ENCODE measurements around the gene SHB.
"Not testable (repeated sequence)": the region's sequence is repeated elsewhere in the genome, so short reads cannot be mapped to it uniquely, and the experiment has no call there.

Gene SHB

GRCh38 chr9:37899041-37899440 lies 170.0 kb downstream of the SHB start:
- no peak overlapping the region for H2BK15ac ChIP-seq (replicated peaks; ENCODE audit: low read depth)
- no peak overlapping the region for H3K27ac ChIP-seq (ENCODE audit: low read depth, low read length)
- H4K5ac ChIP-seq (ENCODE audit: low read length), result no peak overlapping the region
- no peaks in the 10 kb centered on the region for H3K4me1 ChIP-seq (ENCODE audit: control insufficient read depth, low read depth, low read length)
- H3K36me3 ChIP-seq (ENCODE audit: control insufficient read depth, insufficient read depth, low read length), result no peaks in the 10 kb centered on the region
- no peak overlapping the region for H3K4me3 ChIP-seq (ENCODE audit: low read length)
- no peak overlapping the region for H3K4ac ChIP-seq (ENCODE audit: low read depth, low read length)
- H2BK5ac ChIP-seq (ENCODE audit: low read length), result no peak overlapping the region
- no peak overlapping the region for H2AK5ac ChIP-seq (ENCODE audit: low read length)
- DNase-seq, result no peak
- no peak overlapping the region for H3K18ac ChIP-seq (ENCODE audit: low read length)
- H3K79me1 ChIP-seq (ENCODE audit: low read length), result no peaks in the 10 kb centered on the region
- H4K8ac ChIP-seq (ENCODE audit: low read depth, low read length), result no peak overlapping the region
- H3K27me3 ChIP-seq (ENCODE audit: insufficient read depth, low read length, poor library complexity), result no peaks in the 10 kb centered on the region
- H3K23ac ChIP-seq (ENCODE audit: low read length), result no peak overlapping the region
- no peaks in the 10 kb centered on the region for H3K79me2 ChIP-seq (ENCODE audit: control insufficient read depth, insufficient read depth, low read length)
- H3K9ac ChIP-seq (ENCODE audit: low read length), result no peak overlapping the region
- H3K4me2 ChIP-seq (ENCODE audit: low read length), result no peak overlapping the region
- no peak overlapping the region for H2BK120ac ChIP-seq (ENCODE audit: low read depth, low read length)
- H3K56ac ChIP-seq (ENCODE audit: low read length), result no peak overlapping the region
- WGBS (ENCODE audit: extremely low coverage, insufficient coverage, low lambda C conversion rate), result no CpG with 5 or more reads among the region's 2 CpGs

GRCh38 chr9:37897665-37898064 lies 171.4 kb downstream of the SHB start:
- no peak for DNase-seq
- peaks cover 1% of the 10 kb centered on the region for H3K36me3 ChIP-seq (ENCODE audit: control insufficient read depth, insufficient read depth, low read length)

GRCh38 chr9:37892063-37892462 lies 177.0 kb downstream of the SHB start:
- H2BK15ac ChIP-seq (replicated peaks; ENCODE audit: low read depth), result no peak overlapping the region
- no peak overlapping the region for H2BK120ac ChIP-seq (ENCODE audit: low read depth, low read length)
- WGBS (ENCODE audit: extremely low coverage, insufficient coverage, low lambda C conversion rate), result 100% methylated on average over 2 of the region's 8 CpGs
- no peak overlapping the region for H3K18ac ChIP-seq (ENCODE audit: low read length)
- H2BK5ac ChIP-seq (ENCODE audit: low read length), result no peak overlapping the region
- H3K4me3 ChIP-seq (ENCODE audit: low read length), result no peak overlapping the region
- peaks cover 1% of the 10 kb centered on the region for H3K36me3 ChIP-seq (ENCODE audit: control insufficient read depth, insufficient read depth, low read length)
- H3K27ac ChIP-seq (ENCODE audit: low read depth, low read length), result no peak overlapping the region
- H3K4me1 ChIP-seq (ENCODE audit: control insufficient read depth, low read depth, low read length), result no peaks in the 10 kb centered on the region
- no peak overlapping the region for H2AK5ac ChIP-seq (ENCODE audit: low read length)
- no peaks in the 10 kb centered on the region for H3K27me3 ChIP-seq (ENCODE audit: insufficient read depth, low read length, poor library complexity)
- H3K9ac ChIP-seq (ENCODE audit: low read length), result no peak overlapping the region
- no peak overlapping the region for H4K8ac ChIP-seq (ENCODE audit: low read depth, low read length)
- H4K5ac ChIP-seq (ENCODE audit: low read length), result no peak overlapping the region
- H3K79me2 ChIP-seq (ENCODE audit: control insufficient read depth, insufficient read depth, low read length), result no peaks in the 10 kb centered on the region
- H3K4me2 ChIP-seq (ENCODE audit: low read length), result no peak overlapping the region
- H3K79me1 ChIP-seq (ENCODE audit: low read length), result no peaks in the 10 kb centered on the region
- H3K23ac ChIP-seq (ENCODE audit: low read length), result no peak overlapping the region
- no peak overlapping the region for H3K56ac ChIP-seq (ENCODE audit: low read length)
- no peak overlapping the region for H3K4ac ChIP-seq (ENCODE audit: low read depth, low read length)
- no peak for DNase-seq

More at GRCh38 chr9:37897665-37898064, 171.4 kb downstream of the SHB start:
- H3K27me3 ChIP-seq (ENCODE audit: insufficient read depth, low read length, poor library complexity), result no peaks in the 10 kb centered on the region
- no peak overlapping the region for H3K56ac ChIP-seq (ENCODE audit: low read length)
- H3K79me1 ChIP-seq (ENCODE audit: low read length), result no peaks in the 10 kb centered on the region
- H3K9ac ChIP-seq (ENCODE audit: low read length), result no peak overlapping the region
- H3K27ac ChIP-seq (ENCODE audit: low read depth, low read length), result no peak overlapping the region
- H4K8ac ChIP-seq (ENCODE audit: low read depth, low read length), result no peak overlapping the region
- H2BK15ac ChIP-seq (replicated peaks; ENCODE audit: low read depth), result no peak overlapping the region
- H2BK120ac ChIP-seq (ENCODE audit: low read depth, low read length), result no peak overlapping the region
- no peaks in the 10 kb centered on the region for H3K79me2 ChIP-seq (ENCODE audit: control insufficient read depth, insufficient read depth, low read length)
- no CpG with 5 or more reads among the region's 2 CpGs for WGBS (ENCODE audit: extremely low coverage, insufficient coverage, low lambda C conversion rate)
- H3K4me1 ChIP-seq (ENCODE audit: control insufficient read depth, low read depth, low read length), result no peaks in the 10 kb centered on the region
- H2AK5ac ChIP-seq (ENCODE audit: low read length), result no peak overlapping the region
- no peak overlapping the region for H3K4me2 ChIP-seq (ENCODE audit: low read length)
- no peak overlapping the region for H2BK5ac ChIP-seq (ENCODE audit: low read length)
- H3K18ac ChIP-seq (ENCODE audit: low read length), result no peak overlapping the region
- no peak overlapping the region for H4K5ac ChIP-seq (ENCODE audit: low read length)
- H3K4ac ChIP-seq (ENCODE audit: low read depth, low read length), result no peak overlapping the region
- no peak overlapping the region for H3K4me3 ChIP-seq (ENCODE audit: low read length)
- no peak overlapping the region for H3K23ac ChIP-seq (ENCODE audit: low read length)

GRCh38 chr9:37891042-37891441 lies 178.0 kb downstream of the SHB start:
- H2AK5ac ChIP-seq (ENCODE audit: low read length); H4K8ac ChIP-seq (ENCODE audit: low read depth, low read length); H3K36me3 ChIP-seq (ENCODE audit: control insufficient read depth, insufficient read depth, low read length); H3K79me1 ChIP-seq (ENCODE audit: low read length); H3K79me2 ChIP-seq (ENCODE audit: control insufficient read depth, insufficient read depth, low read length); DNase-seq; H3K18ac ChIP-seq (ENCODE audit: low read length); H3K4me2 ChIP-seq (ENCODE audit: low read length); H3K4me3 ChIP-seq (ENCODE audit: low read length); H3K4me1 ChIP-seq (ENCODE audit: control insufficient read depth, low read depth, low read length); H3K9ac ChIP-seq (ENCODE audit: low read length); H3K4ac ChIP-seq (ENCODE audit: low read depth, low read length); H3K27ac ChIP-seq (ENCODE audit: low read depth, low read length); H3K56ac ChIP-seq (ENCODE audit: low read length); H2BK15ac ChIP-seq (replicated peaks; ENCODE audit: low read depth); H2BK5ac ChIP-seq (ENCODE audit: low read length); H3K27me3 ChIP-seq (ENCODE audit: insufficient read depth, low read length, poor library complexity); H3K23ac ChIP-seq (ENCODE audit: low read length); H4K5ac ChIP-seq (ENCODE audit: low read length); H2BK120ac ChIP-seq (ENCODE audit: low read depth, low read length): not testable (repeated sequence)
- WGBS (ENCODE audit: extremely low coverage, insufficient coverage, low lambda C conversion rate), result no CpG with 5 or more reads among the region's 17 CpGs

GRCh38 chr9:37889536-37889935 lies 179.5 kb downstream of the SHB start:
- no peak for DNase-seq
- H3K36me3 ChIP-seq (ENCODE audit: control insufficient read depth, insufficient read depth, low read length), result peaks cover 1% of the 10 kb centered on the region

GRCh38 chr9:37887977-37888583 lies 180.9 kb downstream of the SHB start:
- not testable (repeated sequence) for H2BK15ac ChIP-seq (replicated peaks; ENCODE audit: low read depth); H3K4me1 ChIP-seq (ENCODE audit: control insufficient read depth, low read depth, low read length); H2BK5ac ChIP-seq (ENCODE audit: low read length); H3K4me2 ChIP-seq (ENCODE audit: low read length); H3K4ac ChIP-seq (ENCODE audit: low read depth, low read length); H2AK5ac ChIP-seq (ENCODE audit: low read length); H4K8ac ChIP-seq (ENCODE audit: low read depth, low read length); H3K56ac ChIP-seq (ENCODE audit: low read length); H3K27ac ChIP-seq (ENCODE audit: low read depth, low read length); H3K27me3 ChIP-seq (ENCODE audit: insufficient read depth, low read length, poor library complexity); H3K36me3 ChIP-seq (ENCODE audit: control insufficient read depth, insufficient read depth, low read length); H3K4me3 ChIP-seq (ENCODE audit: low read length); H3K9ac ChIP-seq (ENCODE audit: low read length); H3K23ac ChIP-seq (ENCODE audit: low read length); H3K79me1 ChIP-seq (ENCODE audit: low read length); H3K79me2 ChIP-seq (ENCODE audit: control insufficient read depth, insufficient read depth, low read length); H2BK120ac ChIP-seq (ENCODE audit: low read depth, low read length); H4K5ac ChIP-seq (ENCODE audit: low read length); DNase-seq; H3K18ac ChIP-seq (ENCODE audit: low read length)
- no CpG with 5 or more reads among the region's 11 CpGs for WGBS (ENCODE audit: extremely low coverage, insufficient coverage, low lambda C conversion rate)

More at GRCh38 chr9:37889536-37889935, 179.5 kb downstream of the SHB start:
- Histone ChIP-seq H3K79me1 (ENCODE audit: low read length) (no peaks in the 10 kb centered on the region), H3K56ac (ENCODE audit: low read length) (no peak overlapping the region), H3K27ac (ENCODE audit: low read depth, low read length) (no peak overlapping the region), H4K5ac (ENCODE audit: low read length) (no peak overlapping the region), H3K4ac (ENCODE audit: low read depth, low read length) (no peak overlapping the region), H3K23ac (ENCODE audit: low read length) (no peak overlapping the region), H2AK5ac (ENCODE audit: low read length) (no peak overlapping the region), H3K27me3 (ENCODE audit: insufficient read depth, low read length, poor library complexity) (no peaks in the 10 kb centered on the region), H3K4me1 (ENCODE audit: control insufficient read depth, low read depth, low read length) (no peaks in the 10 kb centered on the region), H3K79me2 (ENCODE audit: control insufficient read depth, insufficient read depth, low read length) (no peaks in the 10 kb centered on the region), H3K18ac (ENCODE audit: low read length) (no peak overlapping the region), H2BK5ac (ENCODE audit: low read length) (no peak overlapping the region), H2BK15ac (replicated peaks; ENCODE audit: low read depth) (no peak overlapping the region), H4K8ac (ENCODE audit: low read depth, low read length) (no peak overlapping the region), H3K4me2 (ENCODE audit: low read length) (no peak overlapping the region), H2BK120ac (ENCODE audit: low read depth, low read length) (no peak overlapping the region), H3K9ac (ENCODE audit: low read length) (no peak overlapping the region), H3K4me3 (ENCODE audit: low read length) (no peak overlapping the region)

Data from mesendoderm (in vitro differentiated cells).